ENCODE data around the gene FAM174B.

The FAM174B gene

GRCh38 chr15:92579931-92580470, 75.6 kb downstream of the FAM174B start:
- no peak for DNase-seq (ENCODE audit: low spot score)
- Mint-ChIP-seq H3K4me3 (no peak overlapping the region), H3K36me3 (ENCODE audit: low read depth) (no peaks in the 10 kb centered on the region), H3K4me1 (ENCODE audit: low read depth) (no peaks in the 10 kb centered on the region), H3K27me3 (ENCODE audit: low read depth) (peaks cover 3% of the 10 kb centered on the region), H3K27ac (no peak overlapping the region), H3K9me3 (no peaks in the 10 kb centered on the region)

GRCh38 chr15:92579486-92579885, 76.1 kb downstream of the FAM174B start:
- DNase-seq (ENCODE audit: low spot score) = no peak
- Mint-ChIP-seq H3K27me3 (ENCODE audit: low read depth) (peaks cover 4% of the 10 kb centered on the region), H3K9me3 (no peaks in the 10 kb centered on the region), H3K36me3 (ENCODE audit: low read depth) (no peaks in the 10 kb centered on the region), H3K4me3 (no peak overlapping the region), H3K4me1 (ENCODE audit: low read depth) (no peaks in the 10 kb centered on the region), H3K27ac (no peak overlapping the region)

- no peak overlapping the region for H3K27ac Mint-ChIP-seq
- H3K4me3 Mint-ChIP-seq = no peak overlapping the region
- H3K9me3 Mint-ChIP-seq = no peaks in the 10 kb centered on the region
- H3K4me1 Mint-ChIP-seq (ENCODE audit: low read depth) = no peaks in the 10 kb centered on the region
- H3K27me3 Mint-ChIP-seq (ENCODE audit: low read depth) = peaks cover 5% of the 10 kb centered on the region
- no peaks in the 10 kb centered on the region for H3K36me3 Mint-ChIP-seq (ENCODE audit: low read depth)
- no peak for DNase-seq (ENCODE audit: low spot score)
Measured at GRCh38 chr15:92578096-92578835, 77.3 kb downstream of the FAM174B start.

- no peak overlapping the region for H3K27ac Mint-ChIP-seq
- DNase-seq (ENCODE audit: low spot score) = no peak
- no peak overlapping the region for H3K4me3 Mint-ChIP-seq
- H3K27me3 Mint-ChIP-seq (ENCODE audit: low read depth) = peaks cover 5% of the 10 kb centered on the region
- H3K9me3 Mint-ChIP-seq = no peaks in the 10 kb centered on the region
- no peaks in the 10 kb centered on the region for H3K36me3 Mint-ChIP-seq (ENCODE audit: low read depth)
- H3K4me1 Mint-ChIP-seq (ENCODE audit: low read depth) = no peaks in the 10 kb centered on the region
Measured at GRCh38 chr15:92576597-92577200, 78.9 kb downstream of the FAM174B start.

GRCh38 chr15:92574566-92574965, 81.0 kb downstream of the FAM174B start:
- no peaks in the 10 kb centered on the region for H3K9me3 Mint-ChIP-seq
- H3K36me3 Mint-ChIP-seq (ENCODE audit: low read depth) = no peaks in the 10 kb centered on the region
- H3K4me1 Mint-ChIP-seq (ENCODE audit: low read depth) = no peaks in the 10 kb centered on the region

GRCh38 chr15:92574161-92574560, 81.4 kb downstream of the FAM174B start:
- DNase-seq (ENCODE audit: low spot score) = no peak
- Mint-ChIP-seq H3K27me3 (ENCODE audit: low read depth) (peaks cover 8% of the 10 kb centered on the region), H3K4me1 (ENCODE audit: low read depth) (no peaks in the 10 kb centered on the region), H3K27ac (no peak overlapping the region), H3K4me3 (no peak overlapping the region), H3K9me3 (no peaks in the 10 kb centered on the region), H3K36me3 (ENCODE audit: low read depth) (no peaks in the 10 kb centered on the region)

More at GRCh38 chr15:92574566-92574965, 81.0 kb downstream of the FAM174B start:
- H3K27ac Mint-ChIP-seq = no peak overlapping the region
- no peak for DNase-seq (ENCODE audit: low spot score)
- no peak overlapping the region for H3K4me3 Mint-ChIP-seq
- H3K27me3 Mint-ChIP-seq (ENCODE audit: low read depth) = peaks cover 8% of the 10 kb centered on the region

- peaks cover 10% of the 10 kb centered on the region for H3K27me3 Mint-ChIP-seq (ENCODE audit: low read depth)
- DNase-seq (ENCODE audit: low spot score) = no peak
- H3K4me3 Mint-ChIP-seq = no peak overlapping the region
- no peaks in the 10 kb centered on the region for H3K9me3 Mint-ChIP-seq
- no peak overlapping the region for H3K27ac Mint-ChIP-seq
- H3K4me1 Mint-ChIP-seq (ENCODE audit: low read depth) = no peaks in the 10 kb centered on the region
- H3K36me3 Mint-ChIP-seq (ENCODE audit: low read depth) = no peaks in the 10 kb centered on the region
Measured at GRCh38 chr15:92571824-92572223, 83.8 kb downstream of the FAM174B start.

- Mint-ChIP-seq H3K27ac (no peak overlapping the region), H3K36me3 (ENCODE audit: low read depth) (no peaks in the 10 kb centered on the region), H3K4me3 (no peak overlapping the region), H3K27me3 (ENCODE audit: low read depth) (peaks cover 14% of the 10 kb centered on the region), H3K4me1 (ENCODE audit: low read depth) (no peaks in the 10 kb centered on the region), H3K9me3 (no peaks in the 10 kb centered on the region)
- no peak for DNase-seq (ENCODE audit: low spot score)
Measured at GRCh38 chr15:92570391-92570790, 85.2 kb downstream of the FAM174B start.

GRCh38 chr15:92569778-92570177, 85.8 kb downstream of the FAM174B start:
- no peaks in the 10 kb centered on the region for H3K36me3 Mint-ChIP-seq (ENCODE audit: low read depth)
- H3K27ac Mint-ChIP-seq = no peak overlapping the region
- no peak overlapping the region for H3K4me3 Mint-ChIP-seq
- peaks cover 14% of the 10 kb centered on the region for H3K27me3 Mint-ChIP-seq (ENCODE audit: low read depth)
- DNase-seq (ENCODE audit: low spot score) = no peak
- no peaks in the 10 kb centered on the region for H3K9me3 Mint-ChIP-seq
- H3K4me1 Mint-ChIP-seq (ENCODE audit: low read depth) = no peaks in the 10 kb centered on the region

All from T-helper 2 cell treated with Interferon-gamma antibody and Interleukin-4, amounts not matched to agents 5 μg/mL and 100 μg/mL, for 36 hours (primary cell).